ENCODE data around the gene SPAST.
"Not testable (repeated sequence)": the region's sequence is repeated elsewhere in the genome, so short reads cannot be mapped to it uniquely, and the experiment has no call there.

Gene SPAST

DNA sequence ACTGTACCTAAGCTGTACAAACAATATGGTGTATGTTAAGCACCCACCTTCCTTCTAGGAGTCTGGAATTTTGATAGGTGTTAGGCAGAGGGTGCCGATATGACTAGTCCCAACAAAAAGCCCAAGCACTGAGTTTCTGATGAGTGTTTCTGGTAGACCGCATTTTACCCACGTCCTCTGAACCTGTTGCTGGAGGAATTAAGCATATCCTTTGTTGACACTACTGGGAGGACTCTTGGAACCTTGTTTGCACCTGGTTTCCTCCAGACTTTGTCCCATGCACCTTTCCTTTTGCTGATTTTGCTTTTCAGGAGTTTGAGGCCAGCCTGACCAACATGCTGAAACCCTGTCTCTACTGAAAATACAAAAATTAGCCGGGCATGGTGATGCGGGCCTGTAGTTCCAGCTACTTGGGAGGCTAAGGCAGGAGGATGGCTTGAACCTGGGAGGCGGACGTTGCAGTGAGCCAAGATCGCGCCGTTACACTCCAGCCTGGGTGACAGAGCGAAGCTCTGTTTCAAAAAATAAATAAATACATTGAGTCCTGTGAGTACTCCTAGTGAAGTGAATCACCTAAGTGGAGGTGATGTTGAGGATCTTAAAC lies 11.4 kb upstream of the SPAST start:
- TF ChIP-seq, protein P1, sequence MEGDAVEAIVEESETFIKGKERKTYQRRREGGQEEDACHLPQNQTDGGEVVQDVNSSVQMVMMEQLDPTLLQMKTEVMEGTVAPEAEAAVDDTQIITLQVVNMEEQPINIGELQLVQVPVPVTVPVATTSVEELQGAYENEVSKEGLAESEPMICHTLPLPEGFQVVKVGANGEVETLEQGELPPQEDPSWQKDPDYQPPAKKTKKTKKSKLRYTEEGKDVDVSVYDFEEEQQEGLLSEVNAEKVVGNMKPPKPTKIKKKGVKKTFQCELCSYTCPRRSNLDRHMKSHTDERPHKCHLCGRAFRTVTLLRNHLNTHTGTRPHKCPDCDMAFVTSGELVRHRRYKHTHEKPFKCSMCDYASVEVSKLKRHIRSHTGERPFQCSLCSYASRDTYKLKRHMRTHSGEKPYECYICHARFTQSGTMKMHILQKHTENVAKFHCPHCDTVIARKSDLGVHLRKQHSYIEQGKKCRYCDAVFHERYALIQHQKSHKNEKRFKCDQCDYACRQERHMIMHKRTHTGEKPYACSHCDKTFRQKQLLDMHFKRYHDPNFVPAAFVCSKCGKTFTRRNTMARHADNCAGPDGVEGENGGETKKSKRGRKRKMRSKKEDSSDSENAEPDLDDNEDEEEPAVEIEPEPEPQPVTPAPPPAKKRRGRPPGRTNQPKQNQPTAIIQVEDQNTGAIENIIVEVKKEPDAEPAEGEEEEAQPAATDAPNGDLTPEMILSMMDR (IDR thresholded peaks at IDR 0.05; ENCODE audit: low read depth, low read length, missing control alignments) = no peak
- Histone ChIP-seq H3K27ac (no peak overlapping the region), H3K4me3 (ENCODE audit: low read depth, low read length) (no peak overlapping the region), H3K36me3 (replicated peaks) (no peaks in the 10 kb centered on the region), H3K27me3 (replicated peaks) (no peaks in the 10 kb centered on the region)
- in situ Hi-C loops (cut with HindIII; ENCODE audit: low pct_ligation_motif_present, low sequenced_read_pairs) = no loop called here
- DNase-seq = no peak

DNA sequence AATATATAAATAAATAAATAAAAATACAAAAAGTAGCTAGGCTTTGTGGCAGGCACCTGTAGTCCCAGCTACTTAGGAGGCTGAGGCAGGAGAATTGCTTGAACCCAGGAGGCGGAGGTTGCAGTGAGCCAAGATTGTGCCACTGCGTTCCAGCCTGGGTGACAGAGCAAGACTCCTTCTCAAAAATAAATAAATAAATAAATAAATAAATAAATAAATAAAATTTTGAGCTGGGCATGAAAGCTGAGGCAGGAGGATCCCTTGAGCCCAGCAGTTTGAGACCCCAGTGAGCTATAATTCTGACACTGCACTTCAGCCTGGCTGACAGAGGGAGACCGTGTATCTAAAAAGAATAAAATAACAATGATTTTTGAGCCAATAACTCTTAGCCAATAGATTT lies 8.8 kb upstream of the SPAST start:
- DNase-seq; H3K36me3 ChIP-seq (replicated peaks); in situ Hi-C loops (cut with HindIII; ENCODE audit: low pct_ligation_motif_present, low sequenced_read_pairs); H3K27ac ChIP-seq; H3K4me3 ChIP-seq (ENCODE audit: low read depth, low read length); H3K27me3 ChIP-seq (replicated peaks): not testable (repeated sequence)

DNA sequence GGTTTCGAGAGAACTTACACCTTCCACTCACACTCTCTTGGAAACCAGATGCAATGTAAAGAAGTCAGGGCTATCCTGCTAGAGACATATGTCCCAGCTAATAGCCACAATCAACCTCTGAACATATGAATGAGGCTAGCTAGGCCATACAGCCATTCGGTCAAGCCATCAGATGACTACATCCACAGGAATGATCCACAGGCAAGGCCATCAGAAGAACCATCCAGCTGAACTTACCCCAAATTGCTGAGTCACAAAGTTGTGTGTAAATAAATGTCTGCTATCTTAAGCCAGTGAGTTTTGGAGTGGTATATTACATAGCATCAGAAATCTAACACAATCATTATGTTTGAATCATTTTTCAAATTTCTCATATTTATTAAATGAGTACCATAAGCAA lies 5.2 kb upstream of the SPAST start:
- no peak overlapping the region for H3K27ac ChIP-seq
- DNase-seq = peak; percentile 40
- H3K4me3 ChIP-seq (ENCODE audit: low read depth, low read length) = no peak overlapping the region
- in situ Hi-C loops (cut with HindIII; ENCODE audit: low pct_ligation_motif_present, low sequenced_read_pairs) = no loop called here
- TF ChIP-seq, protein P1 (IDR thresholded peaks at IDR 0.05; ENCODE audit: low read depth, low read length, missing control alignments) = no peak
- no peaks in the 10 kb centered on the region for H3K36me3 ChIP-seq (replicated peaks)
- H3K27me3 ChIP-seq (replicated peaks) = no peaks in the 10 kb centered on the region

DNA sequence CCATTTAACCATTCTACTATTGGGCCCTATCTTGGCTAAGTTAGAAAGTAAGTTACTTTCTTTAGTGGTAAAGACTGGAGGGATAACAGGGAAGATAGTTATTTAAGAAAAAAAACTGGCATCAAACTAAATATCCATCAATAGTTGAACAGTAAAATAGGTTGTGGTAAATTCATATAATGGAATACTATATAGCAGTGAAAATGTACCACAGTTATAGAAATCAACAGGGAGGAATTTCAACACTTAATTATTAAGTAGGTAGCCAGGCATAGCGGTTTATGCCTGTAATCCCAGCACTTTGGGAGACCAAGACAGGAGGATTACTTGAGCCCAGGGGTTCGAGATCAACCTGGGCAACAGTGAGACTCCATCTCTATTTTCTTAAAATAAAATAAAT lies 3.1 kb upstream of the SPAST start:
- no peak for DNase-seq
- no peaks in the 10 kb centered on the region for H3K27me3 ChIP-seq (replicated peaks)
- TF ChIP-seq, protein P1 (IDR thresholded peaks at IDR 0.05; ENCODE audit: low read depth, low read length, missing control alignments) = no peak
- H3K36me3 ChIP-seq (replicated peaks) = no peaks in the 10 kb centered on the region
- no peak overlapping the region for H3K4me3 ChIP-seq (ENCODE audit: low read depth, low read length)
- in situ Hi-C loops (cut with HindIII; ENCODE audit: low pct_ligation_motif_present, low sequenced_read_pairs) = no loop called here
- H3K27ac ChIP-seq = no peak overlapping the region

DNA sequence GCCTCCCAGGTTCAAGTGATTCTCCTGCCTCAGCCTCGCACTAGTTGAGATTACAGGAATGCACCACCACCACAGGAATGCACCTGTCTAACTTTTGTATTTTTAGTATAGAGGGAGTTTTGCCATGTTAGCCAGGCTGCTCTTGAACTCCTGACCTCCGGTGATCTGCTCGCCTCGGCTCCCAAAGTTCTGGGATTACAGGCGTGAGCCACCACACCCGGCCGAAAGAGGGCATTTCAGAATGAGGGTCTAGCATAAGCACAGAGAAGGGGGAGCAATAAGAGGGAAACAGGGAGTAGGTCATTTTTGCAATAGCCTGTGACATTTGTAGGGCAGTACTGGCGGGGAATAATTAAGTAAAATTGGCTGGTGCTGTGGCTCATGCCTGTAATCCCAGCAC lies 1.9 kb upstream of the SPAST start:
- Histone ChIP-seq H3K36me3 (replicated peaks) (no peaks in the 10 kb centered on the region), H3K4me3 (ENCODE audit: low read depth, low read length) (no peak overlapping the region), H3K27me3 (replicated peaks) (no peaks in the 10 kb centered on the region), H3K27ac (no peak overlapping the region)
- no peak for DNase-seq
- TF ChIP-seq, protein P1 (IDR thresholded peaks at IDR 0.05; ENCODE audit: low read depth, low read length, missing control alignments) = no peak
- in situ Hi-C loops (cut with HindIII; ENCODE audit: low pct_ligation_motif_present, low sequenced_read_pairs) = no loop called here

DNA sequence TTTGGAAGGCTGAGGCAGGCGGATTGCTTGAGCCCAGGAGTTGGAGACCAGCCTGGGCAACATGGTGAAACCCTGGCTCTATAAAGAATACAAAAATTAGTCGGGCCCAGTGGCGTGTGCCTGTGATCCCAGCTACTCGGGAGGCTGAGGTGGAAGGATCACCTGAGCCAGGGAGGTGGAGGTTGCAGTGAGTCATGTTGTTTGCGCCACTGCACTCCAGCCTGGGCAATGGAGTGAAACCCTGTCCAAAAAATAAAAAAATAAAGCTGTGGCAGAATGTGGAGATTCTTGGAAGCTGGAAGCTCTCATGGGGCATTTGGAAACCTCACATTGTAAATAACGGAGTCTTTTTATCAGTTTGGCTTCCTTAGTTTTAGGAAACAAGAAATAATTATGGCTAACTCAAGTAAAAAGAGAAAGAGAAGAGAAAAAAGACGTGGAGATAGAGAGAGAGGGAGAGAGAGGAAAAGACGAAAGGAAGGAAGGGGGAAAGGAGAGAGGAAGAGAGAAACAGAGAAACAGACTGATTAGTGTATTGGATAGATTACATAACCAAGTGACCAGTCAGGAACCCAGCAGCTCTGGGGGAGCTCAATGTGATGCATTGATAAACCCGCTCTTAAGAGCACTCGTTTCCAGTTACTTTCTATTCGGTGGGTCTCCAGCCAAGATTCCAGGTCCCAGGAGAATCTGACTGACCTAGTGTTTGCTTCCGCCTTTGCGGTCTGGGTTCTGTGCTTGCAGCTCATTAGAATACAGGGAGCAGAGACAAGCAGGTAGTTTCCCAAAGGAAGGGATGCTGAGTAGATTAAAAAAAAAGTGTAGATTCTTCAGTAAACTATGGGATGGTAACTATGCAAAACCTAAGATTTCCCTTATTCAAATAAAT lies 1.1 kb upstream of the SPAST start:
- H3K36me3 ChIP-seq (replicated peaks) = no peaks in the 10 kb centered on the region
- peak; percentile 35 for DNase-seq
- no peak overlapping the region for H3K27ac ChIP-seq
- no peaks in the 10 kb centered on the region for H3K27me3 ChIP-seq (replicated peaks)
- in situ Hi-C loops (cut with HindIII; ENCODE audit: low pct_ligation_motif_present, low sequenced_read_pairs) = no loop called here
- peak overlapping the region; percentile 75 for H3K4me3 ChIP-seq (ENCODE audit: low read depth, low read length)
- TF ChIP-seq, protein P1 (IDR thresholded peaks at IDR 0.05; ENCODE audit: low read depth, low read length, missing control alignments) = no peak
